Pons (tissue), 1 donor: ENCODE measurements around the gene AGTR2.
"Not testable (repeated sequence)": the region's sequence is repeated elsewhere in the genome, so short reads cannot be mapped to it uniquely, and the experiment has no call there.

Experiments
- DNase-seq: peaks from one replicate; pipeline ENCODE4 v3.0.0-alpha.2; 2016; ENCODE audit warnings: low spot score

The AGTR2 gene, protein sequence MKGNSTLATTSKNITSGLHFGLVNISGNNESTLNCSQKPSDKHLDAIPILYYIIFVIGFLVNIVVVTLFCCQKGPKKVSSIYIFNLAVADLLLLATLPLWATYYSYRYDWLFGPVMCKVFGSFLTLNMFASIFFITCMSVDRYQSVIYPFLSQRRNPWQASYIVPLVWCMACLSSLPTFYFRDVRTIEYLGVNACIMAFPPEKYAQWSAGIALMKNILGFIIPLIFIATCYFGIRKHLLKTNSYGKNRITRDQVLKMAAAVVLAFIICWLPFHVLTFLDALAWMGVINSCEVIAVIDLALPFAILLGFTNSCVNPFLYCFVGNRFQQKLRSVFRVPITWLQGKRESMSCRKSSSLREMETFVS

DNA sequence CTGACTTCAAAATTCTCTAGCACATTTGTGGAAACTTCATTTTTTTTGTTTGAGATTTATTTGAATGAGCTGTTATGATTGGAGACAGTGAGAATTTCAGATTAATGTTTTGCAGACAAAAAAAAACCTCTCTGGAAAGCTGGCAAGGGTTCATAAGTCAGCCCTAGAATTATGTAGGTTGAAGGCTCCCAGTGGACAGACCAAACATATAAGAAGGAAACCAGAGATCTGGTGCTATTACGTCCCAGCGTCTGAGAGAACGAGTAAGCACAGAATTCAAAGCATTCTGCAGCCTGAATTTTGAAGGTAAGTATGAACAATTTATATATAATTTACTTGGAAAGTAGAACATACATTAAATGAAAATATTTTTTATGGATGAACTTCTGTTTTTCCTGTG is at the start of gene AGTR2:
AGTR2 (plus strand) TSS at position 234 of the 400 bp plus-strand sequence. CDS start 1,537 bp downstream, outside the sequence.
- DNase-seq, result no peak

DNA sequence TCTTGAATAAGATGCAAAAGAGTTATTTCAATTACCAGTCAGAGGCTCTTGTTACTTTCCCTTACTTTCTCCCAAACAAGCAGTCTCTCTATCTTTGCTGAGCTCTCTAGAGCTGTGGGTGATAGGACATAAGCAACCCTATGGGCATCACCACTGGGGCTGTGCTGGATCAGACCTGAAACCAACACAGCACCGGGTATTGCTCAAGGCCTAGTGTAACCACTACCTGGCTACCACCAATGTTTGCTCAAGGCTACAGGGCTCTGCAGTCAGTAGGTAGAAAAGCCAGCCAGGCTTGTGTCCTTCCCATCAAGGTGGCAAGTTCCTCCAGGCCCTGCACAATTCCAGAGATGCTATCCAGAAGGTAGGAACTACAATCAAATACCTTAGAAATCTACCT is 35.3 kb upstream of the AGTR2 start:
- no peak for DNase-seq

DNA sequence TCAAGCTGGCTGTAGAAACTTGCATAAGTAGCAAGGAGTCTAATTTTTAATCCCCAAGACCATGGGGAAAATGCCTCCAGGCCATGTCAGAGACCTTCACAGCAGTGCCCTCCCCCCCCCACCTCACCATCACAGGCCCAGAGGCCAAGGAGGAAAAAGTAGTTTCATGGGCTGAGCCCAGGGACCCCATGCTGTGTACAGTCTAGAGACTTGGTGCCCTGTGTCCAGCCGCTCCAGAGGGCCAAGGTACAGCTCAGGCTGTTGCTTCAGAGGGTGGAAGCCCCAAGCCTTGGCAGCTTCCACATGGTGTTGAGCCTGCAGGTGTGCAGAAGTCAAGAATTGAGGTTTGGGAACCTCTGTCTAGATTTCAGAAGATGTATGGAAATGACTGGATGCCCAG is 29.3 kb upstream of the AGTR2 start:
- not testable (repeated sequence) for DNase-seq

DNA sequence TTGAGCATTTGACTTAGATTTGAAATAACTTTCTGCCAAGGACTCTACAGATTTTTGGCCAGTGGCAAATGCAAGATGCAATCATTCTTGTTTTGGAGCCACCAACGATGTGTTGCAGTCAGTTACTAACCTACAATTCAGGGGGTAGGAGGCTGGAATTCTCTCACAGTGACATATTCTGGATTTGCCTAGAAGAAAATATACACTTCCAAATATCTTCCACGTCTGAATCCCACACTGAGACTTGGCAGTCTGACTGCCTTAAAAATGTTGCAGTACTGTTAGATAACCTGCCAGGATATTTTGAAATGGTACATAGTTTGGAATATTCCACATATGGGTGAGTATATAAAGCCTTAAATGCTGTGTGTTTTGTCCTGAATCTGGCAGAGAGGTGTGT is 27.6 kb upstream of the AGTR2 start:
- peak; percentile 0 for DNase-seq

DNA sequence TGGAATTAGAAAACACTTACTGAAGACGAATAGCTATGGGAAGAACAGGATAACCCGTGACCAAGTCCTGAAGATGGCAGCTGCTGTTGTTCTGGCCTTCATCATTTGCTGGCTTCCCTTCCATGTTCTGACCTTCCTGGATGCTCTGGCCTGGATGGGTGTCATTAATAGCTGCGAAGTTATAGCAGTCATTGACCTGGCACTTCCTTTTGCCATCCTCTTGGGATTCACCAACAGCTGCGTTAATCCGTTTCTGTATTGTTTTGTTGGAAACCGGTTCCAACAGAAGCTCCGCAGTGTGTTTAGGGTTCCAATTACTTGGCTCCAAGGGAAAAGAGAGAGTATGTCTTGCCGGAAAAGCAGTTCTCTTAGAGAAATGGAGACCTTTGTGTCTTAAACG is 2.4 kb downstream of the AGTR2 start:
- no peak for DNase-seq

DNA sequence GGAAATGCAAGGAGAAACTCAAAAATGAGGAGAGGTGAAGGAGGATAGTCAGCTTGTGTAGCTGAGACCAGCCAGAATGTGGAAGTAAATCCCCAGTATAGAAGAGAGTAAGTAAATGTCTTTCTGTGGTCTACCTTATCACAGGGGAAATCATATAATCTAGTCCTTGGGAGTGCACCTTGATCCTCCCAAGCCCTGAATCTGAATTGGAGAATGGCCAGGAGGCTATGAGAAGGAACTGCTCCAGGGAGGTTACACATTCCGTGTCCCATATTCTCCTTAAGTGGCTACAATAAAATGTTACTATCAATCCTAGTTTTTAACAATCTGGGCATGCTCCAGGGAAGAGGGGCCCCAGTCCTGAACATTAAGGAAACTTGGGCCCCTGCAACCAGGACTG is 10.8 kb downstream of the AGTR2 start:
- no peak for DNase-seq

DNA sequence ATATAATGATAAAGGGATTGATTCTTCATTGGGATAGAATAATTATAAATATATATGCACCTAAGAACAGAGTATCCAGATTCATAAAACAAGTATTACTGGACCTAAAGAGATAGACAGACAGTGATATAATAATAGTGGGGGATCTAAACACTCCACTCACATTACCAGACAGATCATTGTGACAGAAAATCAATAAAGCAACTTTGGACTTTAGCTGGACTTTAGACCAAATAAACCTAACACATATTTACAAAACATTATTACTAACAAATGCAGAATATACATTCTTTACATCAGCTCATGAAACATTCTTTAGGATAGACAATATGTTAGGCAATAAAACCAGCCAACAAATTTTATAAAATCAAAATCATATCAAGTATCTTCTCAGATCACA is 14.6 kb downstream of the AGTR2 start:
- no peak for DNase-seq

DNA sequence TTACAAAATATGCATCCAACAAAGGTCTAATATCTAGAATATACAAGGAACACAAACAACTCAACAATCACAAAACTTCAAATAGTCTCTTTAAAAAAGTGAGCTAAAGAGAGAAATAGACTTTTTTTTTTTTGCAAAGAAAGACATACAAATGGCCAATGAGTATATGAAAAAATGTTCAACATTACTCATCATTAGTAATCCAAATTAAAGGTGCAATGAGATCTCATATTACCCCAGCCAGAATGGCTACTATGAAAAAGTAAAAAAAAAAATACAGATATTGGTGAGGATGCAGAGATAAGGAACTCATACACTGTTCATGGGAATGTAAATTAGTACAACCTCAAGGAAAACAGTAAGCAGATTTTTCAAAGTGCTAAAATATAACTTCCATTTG is 24.1 kb downstream of the AGTR2 start:
- DNase-seq, result no peak

DNA sequence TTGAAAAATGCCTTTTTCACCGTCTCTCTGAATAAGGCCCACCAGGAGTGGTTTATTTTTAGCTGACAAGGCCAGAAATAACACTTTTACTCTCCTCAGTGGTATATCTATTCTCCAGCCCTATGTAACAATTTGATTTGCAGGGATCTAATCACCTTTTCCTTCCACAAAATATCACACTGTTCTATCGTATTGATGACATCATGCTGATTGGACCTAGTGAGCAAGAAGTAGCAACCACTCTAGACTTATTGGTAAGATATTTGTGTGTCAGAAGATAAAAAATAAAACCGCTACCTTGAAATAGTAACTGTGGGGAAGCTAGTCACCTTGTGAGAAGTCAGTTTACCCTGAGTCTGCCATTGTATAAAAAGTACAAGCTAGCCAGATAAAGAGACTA is 27.7 kb downstream of the AGTR2 start:
- no peak for DNase-seq

DNA sequence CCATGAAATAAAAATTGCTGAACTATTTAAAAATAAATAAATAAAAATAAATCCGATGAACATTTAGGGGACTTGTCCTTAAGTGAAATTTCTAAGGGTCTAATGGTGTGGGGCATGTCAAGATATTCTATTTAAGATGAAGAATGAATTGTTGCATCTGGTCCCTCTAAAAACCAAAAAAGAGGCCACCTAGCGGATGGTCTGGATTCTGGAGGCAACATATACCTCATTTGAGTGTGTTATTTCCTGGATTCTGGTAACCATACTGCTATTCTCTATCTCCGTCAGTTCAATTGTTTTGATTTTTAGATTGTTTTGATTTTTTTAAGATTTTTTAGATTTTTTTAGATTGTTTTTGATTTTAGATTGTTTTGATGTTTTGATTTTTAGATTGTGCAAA is 28.3 kb downstream of the AGTR2 start:
- no peak for DNase-seq

DNA sequence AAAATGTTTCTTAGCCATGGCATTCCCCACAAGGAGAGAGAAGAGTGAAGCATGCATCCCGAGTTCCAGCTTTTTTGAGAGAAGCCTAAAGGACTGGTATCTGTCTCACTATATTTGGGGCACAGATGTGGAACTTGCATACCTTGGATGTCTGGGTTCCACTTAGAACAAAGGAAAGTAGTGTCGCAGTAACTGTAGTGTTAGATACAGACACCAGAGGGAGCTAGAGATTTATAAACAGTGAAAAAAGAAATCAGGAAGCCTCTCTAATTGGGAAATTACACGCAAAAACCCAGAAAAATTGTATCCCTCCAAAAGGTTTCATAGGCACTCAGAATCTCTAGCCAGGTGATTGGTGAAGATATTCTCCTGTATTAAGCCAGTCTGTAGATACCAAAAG is 34.4 kb downstream of the AGTR2 start:
- peak; percentile 48 for DNase-seq

DNA sequence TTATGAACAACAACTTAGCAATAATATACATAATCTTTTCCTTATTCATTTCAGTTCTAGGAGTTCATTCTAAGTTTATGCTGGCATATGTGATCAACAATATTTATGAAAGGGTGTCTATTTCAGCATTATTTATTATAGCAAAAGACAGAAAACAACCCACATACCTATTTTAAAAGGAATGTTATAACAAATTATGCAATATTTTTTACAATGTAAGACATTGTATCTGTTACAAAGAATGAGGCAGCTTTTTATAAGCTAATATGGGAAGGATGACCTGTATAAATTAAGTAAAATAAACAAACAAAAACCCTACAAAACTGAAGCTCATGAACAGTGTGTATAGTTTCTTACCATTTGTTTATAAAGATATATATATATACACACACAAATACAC is 42.7 kb downstream of the AGTR2 start:
- DNase-seq, result no peak

DNA sequence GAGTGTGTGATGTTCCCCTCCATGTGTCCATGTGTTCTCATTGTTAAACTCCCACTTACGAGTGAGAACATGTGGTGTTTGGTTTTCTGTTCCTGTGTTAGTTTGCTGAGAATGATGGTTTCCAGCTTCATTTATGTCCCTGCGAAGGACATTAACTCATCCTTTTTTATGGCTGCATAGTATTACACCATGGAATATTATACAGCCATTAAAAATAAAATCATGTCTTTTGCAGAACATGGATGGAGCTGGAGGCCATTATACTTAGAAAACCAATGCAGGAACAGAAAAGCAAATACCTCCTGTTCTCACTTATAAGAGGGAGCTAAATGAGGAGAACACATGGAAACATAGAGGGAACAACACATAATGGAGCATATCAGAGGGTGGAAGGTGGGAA is 46.5 kb downstream of the AGTR2 start:
- DNase-seq, result not testable (repeated sequence)
